Effector memory CD4-positive, alpha-beta T cell (primary cell): Measurements from ENCODE around the gene ZCCHC3.

Source experiments
- DNase-seq, 3 donors: peaks; one replicate each; pipeline ENCODE4 v3.0.0-alpha.2; 2020
- H3K27ac ChIP-seq: 2 replicates; pipeline ENCODE4 v1.7.0; 2013; ENCODE audit warnings: mild to moderate bottlenecking, low read length, moderate library complexity; ENCODE audit not compliant: insufficient read depth, poor library complexity, severe bottlenecking
- H3K27me3 ChIP-seq: replicated peaks from 2 replicates; pipeline ENCODE4 v1.7.0; 2013; ENCODE audit warnings: mild to moderate bottlenecking, low read length; ENCODE audit not compliant: insufficient read depth, control insufficient read depth, poor library complexity, severe bottlenecking
- H3K36me3 ChIP-seq: 2 replicates; pipeline ENCODE4 v1.7.0; 2013; ENCODE audit warnings: mild to moderate bottlenecking, low read length, moderate library complexity; ENCODE audit not compliant: control insufficient read depth, insufficient read depth
- H3K4me1 ChIP-seq: 2 replicates; pipeline ENCODE4 v1.7.0; 2013; ENCODE audit warnings: low read length, mild to moderate bottlenecking; ENCODE audit not compliant: control insufficient read depth, insufficient read depth, poor library complexity, severe bottlenecking
- H3K4me3 ChIP-seq: 2 replicates; pipeline ENCODE4 v1.7.0; 2013; ENCODE audit warnings: low read length, low read depth, mild to moderate bottlenecking; ENCODE audit not compliant: insufficient read depth, poor library complexity, severe bottlenecking
- H3K9me3 ChIP-seq: 2 replicates; pipeline ENCODE4 v1.7.0; 2013; ENCODE audit warnings: mild to moderate bottlenecking, low read length, moderate library complexity; ENCODE audit not compliant: control insufficient read depth

The ZCCHC3 gene

GRCh38 chr20:312067-312466 lies 14.7 kb downstream of the ZCCHC3 start:
- peaks cover 3% of the 10 kb centered on the region for H3K4me1 ChIP-seq
- no peaks in the 10 kb centered on the region for H3K27me3 ChIP-seq
- no peak overlapping the region for H3K4me3 ChIP-seq
- no peak overlapping the region for H3K27ac ChIP-seq
- no peaks in the 10 kb centered on the region for H3K36me3 ChIP-seq
- H3K9me3 ChIP-seq: no peaks in the 10 kb centered on the region
- no peak for DNase-seq

DNA sequence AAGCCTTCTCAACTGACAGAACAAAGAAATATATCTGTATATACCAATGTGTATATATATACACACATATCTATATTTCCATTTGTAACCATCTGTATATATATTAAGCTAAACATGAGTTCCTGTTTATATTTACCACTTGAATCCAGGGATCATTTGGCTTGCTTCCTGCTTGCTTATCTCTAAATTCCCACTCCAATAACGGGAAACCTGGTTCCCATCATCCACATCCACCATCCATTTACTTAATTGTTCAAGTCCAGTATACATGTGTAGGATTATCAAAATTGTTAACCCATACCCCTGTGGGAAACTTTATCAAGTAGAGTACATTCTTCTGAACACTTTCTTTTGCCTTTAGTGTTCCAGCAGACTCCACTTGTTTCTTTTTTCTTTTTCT lies 15.5 kb downstream of the ZCCHC3 start:
- H3K4me3 ChIP-seq: no peak overlapping the region
- H3K27me3 ChIP-seq: no peaks in the 10 kb centered on the region
- no peaks in the 10 kb centered on the region for H3K9me3 ChIP-seq
- H3K4me1 ChIP-seq: peaks cover 3% of the 10 kb centered on the region
- no peak for DNase-seq
- H3K27ac ChIP-seq: no peak overlapping the region
- no peaks in the 10 kb centered on the region for H3K36me3 ChIP-seq

- Histone ChIP-seq H3K27me3 (no peaks in the 10 kb centered on the region), H3K4me1 (peaks cover 3% of the 10 kb centered on the region), H3K4me3 (no peak overlapping the region), H3K36me3 (no peaks in the 10 kb centered on the region), H3K27ac (no peak overlapping the region), H3K9me3 (no peaks in the 10 kb centered on the region)
- DNase-seq: no peak
These were observed 16.0 kb downstream of the ZCCHC3 start for GRCh38 chr20:313402-313801.

DNA sequence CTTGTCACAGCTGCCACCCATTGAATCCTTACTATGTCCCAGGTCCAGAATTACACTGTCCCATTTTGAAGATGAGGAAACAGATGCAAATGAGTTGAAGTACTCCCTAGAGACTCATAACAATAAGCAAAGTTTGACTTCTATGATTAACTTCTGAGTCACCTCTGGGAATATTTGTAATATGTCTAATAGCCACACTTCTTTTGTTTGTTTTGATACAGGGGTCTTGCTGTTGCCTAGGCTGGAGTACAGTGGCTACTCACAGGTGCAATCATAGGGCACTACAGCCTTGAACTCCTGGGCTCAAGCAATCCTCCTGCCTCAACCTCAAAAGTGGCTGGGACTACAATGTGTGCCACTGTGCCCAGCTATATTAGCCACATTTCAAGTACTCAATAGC lies 16.6 kb downstream of the ZCCHC3 start:
- H3K4me3 ChIP-seq: no peak overlapping the region
- H3K36me3 ChIP-seq: no peaks in the 10 kb centered on the region
- H3K27ac ChIP-seq: no peak overlapping the region
- DNase-seq: no peak
- H3K27me3 ChIP-seq: no peaks in the 10 kb centered on the region
- no peaks in the 10 kb centered on the region for H3K9me3 ChIP-seq
- H3K4me1 ChIP-seq: peaks cover 3% of the 10 kb centered on the region

DNA sequence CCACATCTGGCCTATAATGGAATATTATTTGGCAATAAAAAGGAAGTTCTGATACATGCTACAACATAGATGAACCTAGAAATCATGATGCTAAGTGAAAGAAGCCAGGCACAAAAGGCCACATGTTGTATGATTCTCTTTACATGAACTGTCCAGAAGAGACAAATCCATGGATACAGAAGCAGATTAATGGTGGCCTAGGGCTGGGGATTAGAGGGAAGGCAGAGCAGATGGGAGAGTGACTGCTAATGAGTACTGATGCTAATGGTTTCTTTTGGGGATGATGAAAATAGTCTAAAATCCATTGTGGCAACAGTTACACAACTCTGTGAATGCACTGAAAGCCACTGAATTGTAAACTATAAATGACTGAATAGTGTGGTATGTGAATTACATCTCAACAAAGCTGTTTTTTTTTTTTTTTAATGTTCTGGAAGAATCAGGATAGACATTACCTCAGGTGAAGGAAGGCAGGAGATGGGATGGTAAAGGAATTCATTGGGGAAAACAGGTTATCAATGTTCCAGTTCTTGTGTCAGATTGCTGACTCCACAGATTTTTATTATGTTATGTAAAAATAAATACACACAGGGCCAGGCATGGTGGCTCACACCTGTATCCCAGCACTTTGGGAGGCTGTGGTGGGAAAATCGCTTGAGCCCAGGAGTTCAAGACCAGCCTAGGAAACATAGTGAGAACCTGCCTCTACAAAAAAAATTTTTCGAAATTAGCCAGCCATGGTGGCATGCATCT lies 19.1 kb downstream of the ZCCHC3 start:
- Histone ChIP-seq H3K27ac (no peak overlapping the region), H3K36me3 (no peaks in the 10 kb centered on the region), H3K4me1 (no peaks in the 10 kb centered on the region), H3K9me3 (no peaks in the 10 kb centered on the region), H3K4me3 (no peak overlapping the region), H3K27me3 (no peaks in the 10 kb centered on the region)
- DNase-seq: no peak

DNA sequence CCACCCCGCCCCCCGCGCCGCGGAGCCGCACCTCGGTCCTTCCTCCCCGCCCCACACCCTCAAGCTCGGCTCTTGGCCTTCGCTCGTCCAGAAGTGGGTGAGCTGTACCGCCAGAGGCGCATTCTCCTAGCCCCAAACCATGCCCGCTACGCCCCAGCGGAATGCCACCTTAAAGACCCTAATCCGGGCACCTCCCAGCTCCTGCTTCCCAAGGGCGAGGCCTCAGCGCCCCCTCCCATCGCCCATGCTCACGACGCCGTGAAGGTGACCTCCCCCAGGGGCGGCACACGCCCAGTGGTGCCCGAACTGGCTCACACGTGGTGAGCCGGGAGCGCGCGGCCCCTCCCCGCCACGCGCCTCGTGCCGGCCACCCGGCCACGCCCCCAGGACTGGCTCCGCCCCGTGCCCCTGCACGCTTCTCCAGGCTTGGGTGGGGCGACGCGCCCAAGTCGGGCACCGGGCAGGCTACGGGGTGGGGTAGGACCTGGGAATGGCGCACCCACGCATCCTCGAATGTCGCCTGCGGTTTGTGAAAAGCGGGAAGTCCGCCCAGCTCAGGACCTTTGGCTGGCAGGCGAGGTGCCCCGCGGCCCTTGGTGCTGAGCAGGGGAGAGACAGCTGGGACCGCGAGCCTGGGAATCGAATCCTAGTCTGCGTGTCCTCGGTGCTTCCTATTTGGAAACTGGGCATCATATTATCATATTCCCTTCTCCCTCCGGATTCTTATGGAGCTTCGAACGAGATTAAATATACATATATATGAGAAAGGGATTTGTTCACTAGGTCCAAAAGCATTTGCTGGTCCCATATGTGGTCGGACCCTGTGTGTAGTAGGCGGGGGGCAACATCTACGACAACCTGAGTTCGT lies 27.0 kb downstream of the ZCCHC3 start:
- H3K27ac ChIP-seq: peak overlapping the region; percentile 73
- H3K36me3 ChIP-seq: no peaks in the 10 kb centered on the region
- no peaks in the 10 kb centered on the region for H3K9me3 ChIP-seq
- peak overlapping the region; percentile 79 for H3K4me3 ChIP-seq
- peak; percentile 74 to 79 (median 78) for DNase-seq
- peaks cover 23% of the 10 kb centered on the region for H3K4me1 ChIP-seq
- no peaks in the 10 kb centered on the region for H3K27me3 ChIP-seq

GRCh38 chr20:325045-325888 lies 27.9 kb downstream of the ZCCHC3 start, which contains the start of gene SOX12:
TSS of gene SOX12 (plus strand) at chr20:325552. CDS start at chr20:325925, 373 bp downstream.
- H3K27me3 ChIP-seq: no peaks in the 10 kb centered on the region
- H3K27ac ChIP-seq: peak within 1 kb of the TSS; percentile 73
- no peaks in the 10 kb centered on the region for H3K36me3 ChIP-seq
- peak; percentile 91 to 94 (median 93) for DNase-seq
- no peaks in the 10 kb centered on the region for H3K9me3 ChIP-seq
- H3K4me3 ChIP-seq: peak within 1 kb of the TSS; percentile 79
- H3K4me1 ChIP-seq: peaks cover 23% of the 10 kb centered on the region

DNA sequence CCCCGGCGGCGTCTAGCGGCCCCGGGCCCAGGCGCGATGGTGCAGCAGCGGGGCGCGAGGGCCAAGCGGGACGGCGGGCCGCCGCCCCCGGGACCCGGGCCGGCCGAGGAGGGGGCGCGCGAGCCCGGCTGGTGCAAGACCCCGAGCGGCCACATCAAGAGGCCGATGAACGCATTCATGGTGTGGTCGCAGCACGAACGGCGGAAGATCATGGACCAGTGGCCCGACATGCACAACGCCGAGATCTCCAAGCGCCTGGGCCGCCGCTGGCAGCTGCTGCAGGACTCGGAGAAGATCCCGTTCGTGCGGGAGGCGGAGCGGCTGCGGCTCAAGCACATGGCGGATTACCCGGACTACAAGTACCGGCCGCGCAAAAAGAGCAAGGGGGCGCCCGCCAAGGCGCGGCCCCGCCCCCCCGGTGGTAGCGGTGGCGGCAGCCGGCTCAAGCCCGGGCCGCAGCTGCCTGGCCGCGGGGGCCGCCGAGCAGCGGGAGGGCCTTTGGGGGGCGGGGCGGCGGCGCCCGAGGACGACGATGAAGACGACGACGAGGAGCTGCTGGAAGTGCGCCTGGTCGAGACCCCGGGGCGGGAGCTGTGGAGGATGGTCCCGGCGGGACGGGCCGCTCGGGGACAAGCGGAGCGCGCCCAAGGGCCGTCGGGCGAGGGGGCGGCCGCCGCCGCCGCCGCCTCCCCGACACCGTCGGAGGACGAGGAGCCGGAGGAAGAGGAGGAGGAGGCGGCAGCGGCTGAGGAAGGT lies 28.7 kb downstream of the ZCCHC3 start:
- Histone ChIP-seq H3K4me1 (peaks cover 23% of the 10 kb centered on the region), H3K9me3 (no peaks in the 10 kb centered on the region), H3K4me3 (peak overlapping the region; percentile 57), H3K27me3 (no peaks in the 10 kb centered on the region), H3K27ac (peak overlapping the region; percentile 62), H3K36me3 (no peaks in the 10 kb centered on the region)
- DNase-seq: peak in 2 of 3 donors; percentile 22 to 27

- H3K27me3 ChIP-seq: no peaks in the 10 kb centered on the region
- H3K27ac ChIP-seq: peak overlapping the region; percentile 62
- no peaks in the 10 kb centered on the region for H3K9me3 ChIP-seq
- H3K4me3 ChIP-seq: peak overlapping the region; percentile 43
- H3K4me1 ChIP-seq: peaks cover 23% of the 10 kb centered on the region
- peak in 1 of 3 donors; percentile 13 for DNase-seq
- no peaks in the 10 kb centered on the region for H3K36me3 ChIP-seq
These were observed 29.3 kb downstream of the ZCCHC3 start for GRCh38 chr20:326645-327185.
